HG03520 (cell line): ENCODE data around the gene CELF2.

Source experiments
- ATAC-seq: cut with Tn5 transposase; IDR thresholded peaks from one replicate; pipeline ENCODE4 v1.9.1; 2021; ENCODE audit warnings: mild to moderate bottlenecking, moderate library complexity; ENCODE audit not compliant: unreplicated experiment

CELF2 gene

DNA sequence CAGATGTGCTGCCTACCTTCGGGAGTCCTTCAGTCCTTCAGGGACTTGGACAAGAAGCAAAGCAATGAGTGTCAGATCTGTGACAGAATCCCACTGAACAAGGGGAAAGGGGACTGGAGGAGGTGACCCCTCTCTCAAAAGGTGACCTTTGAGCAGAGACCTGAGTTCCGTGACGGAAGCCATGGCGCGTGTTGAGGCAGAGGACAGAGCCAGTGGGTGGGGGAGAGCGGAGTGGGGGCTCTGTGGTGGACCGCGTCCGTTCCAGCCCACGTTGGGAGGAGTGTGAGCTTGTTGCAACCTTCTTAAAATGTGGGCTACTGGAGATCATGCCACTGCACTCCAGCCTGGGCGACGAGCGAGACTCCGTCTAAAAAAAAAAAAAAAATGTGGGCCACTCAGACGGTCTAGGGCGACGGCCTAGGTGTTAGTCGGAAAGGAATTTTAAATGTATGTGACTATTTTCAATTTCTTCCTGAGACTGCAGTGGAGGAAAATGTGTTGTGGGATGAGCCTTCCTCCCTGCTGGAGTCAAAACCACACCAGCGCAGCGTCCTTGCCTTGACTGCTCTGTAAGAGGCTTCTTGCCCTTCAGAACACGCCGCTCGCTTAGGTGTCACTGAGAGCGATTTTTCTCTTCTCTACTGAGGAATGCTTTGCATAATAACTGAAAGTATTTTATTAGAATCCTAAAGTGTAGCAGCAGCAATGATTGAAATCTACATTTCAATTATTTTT lies 272.7 kb downstream of the CELF2 start:
- no peak for ATAC-seq

DNA sequence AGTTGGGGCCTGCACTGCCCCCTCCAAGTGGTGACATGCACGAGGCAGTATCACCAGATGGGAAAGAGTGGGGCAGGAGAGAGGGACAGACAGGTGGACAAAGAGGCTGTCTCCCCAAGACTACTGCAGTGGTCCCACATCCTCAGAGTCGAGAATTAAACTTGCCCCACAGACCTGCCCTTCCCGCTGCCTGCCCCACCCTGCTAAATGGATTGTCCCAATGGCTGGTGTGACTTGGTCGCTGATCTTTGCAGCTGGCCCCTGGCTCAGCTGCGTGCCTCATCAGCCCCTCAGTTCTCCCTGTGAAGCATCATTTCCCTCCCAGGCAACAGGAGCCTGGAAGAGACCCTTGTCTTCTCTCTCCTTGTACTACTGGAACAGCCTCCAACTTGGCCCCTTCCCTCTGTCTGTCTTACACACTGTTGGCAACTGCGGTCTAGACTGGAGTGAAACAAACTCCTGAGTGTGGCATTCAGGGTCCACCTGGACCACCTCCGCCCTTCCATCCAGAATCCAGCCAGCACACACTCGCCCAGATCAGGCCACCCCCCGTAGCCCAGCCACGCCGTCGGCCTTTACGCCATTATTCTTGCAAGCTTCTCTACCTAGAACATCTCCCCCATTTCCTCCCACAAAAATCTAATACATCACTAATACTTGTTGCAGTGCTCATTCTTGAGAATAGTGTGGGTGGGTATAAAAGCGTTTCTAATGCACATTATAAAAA lies 275.1 kb downstream of the CELF2 start:
- ATAC-seq, result no peak

DNA sequence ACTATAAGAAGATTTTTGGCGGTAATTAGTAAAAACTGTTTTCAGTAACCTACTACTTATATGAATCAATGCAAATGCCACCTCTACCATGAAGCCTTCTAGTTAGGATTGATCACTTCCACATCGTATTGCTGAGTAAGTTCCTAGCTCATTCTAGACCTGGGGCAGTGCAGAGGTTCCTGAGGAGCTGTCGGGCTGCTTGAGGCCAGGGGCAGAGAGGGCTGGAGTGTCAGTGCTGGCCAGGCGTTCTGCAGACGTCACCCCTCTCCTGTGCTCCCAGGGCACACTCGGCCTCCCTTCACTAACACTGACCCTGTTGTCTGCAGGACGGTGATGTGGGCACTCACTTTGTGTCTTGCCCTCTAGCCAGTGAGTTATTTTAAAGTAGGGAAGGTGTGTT lies 275.7 kb downstream of the CELF2 start:
- ATAC-seq, result no peak

DNA sequence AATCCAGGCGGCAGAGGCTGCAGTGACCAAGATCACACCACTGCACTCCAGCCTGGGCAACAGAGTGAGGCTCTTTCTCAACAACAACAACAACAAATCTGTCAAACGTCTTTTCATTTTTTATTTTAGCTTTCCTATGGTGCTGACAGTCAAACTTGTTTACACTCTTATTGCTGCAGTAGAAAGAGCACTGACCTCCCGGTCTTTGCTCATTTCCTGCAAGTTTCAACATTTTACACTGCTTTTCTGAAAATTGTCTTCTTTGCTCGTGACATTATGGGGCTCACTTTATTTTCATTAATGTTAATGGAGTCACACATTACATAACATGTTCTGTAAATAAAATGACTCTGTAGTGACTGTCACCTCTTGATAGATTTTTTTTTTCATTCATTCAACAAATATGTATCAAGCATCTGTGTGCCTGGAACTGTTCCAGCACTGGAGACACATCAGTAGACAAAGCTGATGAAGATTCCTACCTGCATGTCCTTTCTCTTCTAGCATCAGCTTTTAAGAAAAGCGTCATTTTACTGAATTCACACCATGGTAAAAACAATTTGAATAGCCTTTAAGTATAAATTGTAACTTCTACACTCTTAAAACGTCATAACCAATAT lies 277.3 kb downstream of the CELF2 start:
- no peak for ATAC-seq

DNA sequence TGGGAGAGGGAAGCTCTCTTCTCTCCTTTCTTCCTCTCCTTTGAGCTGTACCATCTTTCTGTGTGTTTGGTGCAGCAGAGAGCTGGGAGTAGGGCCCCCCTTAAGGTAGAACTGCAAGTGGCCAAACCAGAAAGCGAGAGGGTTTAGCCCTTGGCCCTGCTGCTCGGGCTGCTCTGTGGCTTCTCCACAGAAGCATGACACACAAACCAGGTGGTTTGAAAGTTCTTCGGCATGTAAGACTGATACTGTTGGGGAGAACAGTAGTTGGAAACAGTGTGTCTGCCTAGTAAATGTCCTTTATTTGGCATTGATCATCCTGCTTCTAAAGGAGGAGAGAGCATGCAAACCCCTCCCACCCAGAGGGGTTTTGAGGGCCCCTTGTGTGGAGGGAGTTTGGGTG lies 277.8 kb downstream of the CELF2 start:
- ATAC-seq, result no peak

DNA sequence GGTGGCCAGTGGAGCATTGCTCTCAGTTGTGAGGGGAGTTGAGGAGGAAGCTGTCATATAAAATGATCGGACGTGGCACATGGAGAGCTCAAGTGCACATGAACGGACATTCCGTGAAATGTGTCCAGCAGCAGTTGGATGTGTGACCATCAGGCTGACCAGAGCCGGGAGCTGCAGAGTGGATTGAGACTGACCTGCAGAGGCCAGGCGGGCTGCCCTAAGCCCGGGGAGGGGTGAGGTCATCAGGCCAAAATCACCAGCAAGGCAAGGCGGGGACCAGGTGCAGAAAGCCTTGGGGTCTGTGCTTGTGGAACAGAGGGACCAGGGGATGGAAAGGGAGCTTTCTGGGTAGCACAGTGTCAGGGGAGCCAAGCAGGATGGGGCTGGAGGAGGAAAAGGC lies 279.5 kb downstream of the CELF2 start:
- no peak for ATAC-seq

DNA sequence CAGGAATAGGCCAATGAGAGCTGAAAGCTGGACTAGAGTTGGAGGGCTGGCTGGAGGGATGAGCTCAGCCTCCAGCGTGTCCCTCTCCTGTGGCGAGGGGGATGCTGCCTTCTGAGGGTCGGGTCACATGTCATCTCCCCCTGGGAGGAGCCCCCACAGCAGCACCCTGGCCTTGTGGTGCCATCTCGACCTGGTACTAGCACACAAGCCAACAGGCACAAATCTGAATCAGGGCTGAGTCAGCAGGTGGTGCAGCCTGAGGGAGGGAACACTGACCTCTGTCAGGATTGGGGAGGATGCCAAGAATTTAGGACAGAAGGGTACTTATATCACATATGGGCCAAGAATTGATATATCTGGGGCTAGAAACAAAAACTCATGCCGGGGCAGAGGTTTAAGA lies 280.4 kb downstream of the CELF2 start:
- ATAC-seq, result no peak

DNA sequence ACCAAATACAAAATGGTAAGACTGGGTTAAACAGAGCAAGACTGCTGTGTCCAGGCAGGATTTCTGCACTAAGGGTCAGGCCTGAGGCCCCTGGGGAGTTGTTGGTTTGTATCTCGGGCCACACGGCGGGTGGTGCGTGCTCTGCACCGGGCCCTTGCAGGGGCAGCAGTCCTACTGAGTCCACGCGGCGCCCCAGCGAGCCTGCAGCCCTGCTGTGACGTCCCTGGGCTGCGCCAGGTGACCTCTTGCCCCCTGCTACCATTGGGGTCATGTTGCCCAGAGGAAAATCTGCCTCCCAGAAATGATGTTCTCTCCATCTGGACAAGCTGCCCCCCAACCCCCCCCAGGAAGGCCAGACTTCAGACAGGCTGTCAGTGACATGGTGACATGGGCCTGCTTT lies 281.5 kb downstream of the CELF2 start:
- ATAC-seq, result no peak

DNA sequence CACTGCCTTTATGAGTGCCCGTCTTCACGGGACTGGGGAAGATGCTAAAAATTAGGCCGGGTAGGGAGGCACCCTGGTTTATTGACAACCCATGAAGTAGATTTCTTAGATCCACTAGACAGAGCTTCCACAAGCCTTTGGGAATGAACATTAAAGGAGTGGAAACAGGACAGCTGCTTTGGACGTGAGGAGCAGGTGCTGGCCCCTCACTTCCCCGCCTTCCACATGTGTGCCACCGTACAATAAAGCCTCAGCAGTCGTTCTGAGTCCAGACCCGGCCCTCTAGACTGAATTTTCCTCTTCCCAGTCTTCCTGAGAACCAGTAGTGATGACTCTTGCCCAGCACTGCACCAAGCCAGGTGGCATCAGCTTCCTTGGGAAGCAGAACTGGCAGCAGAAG lies 282.4 kb downstream of the CELF2 start:
- ATAC-seq, result no peak

DNA sequence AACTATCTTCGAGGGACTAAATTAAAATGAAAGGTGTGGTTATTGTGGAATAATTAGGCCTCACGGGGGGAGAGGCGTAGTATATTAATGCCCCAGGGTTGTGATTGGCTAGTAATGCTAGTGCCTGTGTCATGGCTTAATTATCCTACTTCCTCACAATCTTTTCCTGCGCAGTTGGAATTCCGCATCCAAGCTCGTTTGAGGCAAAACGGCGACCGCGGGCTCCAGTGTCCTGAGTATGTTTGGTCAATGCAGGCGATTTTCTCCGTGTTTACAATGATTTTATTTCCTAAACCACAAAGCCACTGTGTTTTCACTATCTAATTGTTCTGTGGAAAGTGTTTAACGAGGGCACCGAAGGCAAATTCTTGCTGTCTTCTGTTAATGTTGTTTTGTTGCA lies 282.9 kb downstream of the CELF2 start:
- ATAC-seq, result no peak

DNA sequence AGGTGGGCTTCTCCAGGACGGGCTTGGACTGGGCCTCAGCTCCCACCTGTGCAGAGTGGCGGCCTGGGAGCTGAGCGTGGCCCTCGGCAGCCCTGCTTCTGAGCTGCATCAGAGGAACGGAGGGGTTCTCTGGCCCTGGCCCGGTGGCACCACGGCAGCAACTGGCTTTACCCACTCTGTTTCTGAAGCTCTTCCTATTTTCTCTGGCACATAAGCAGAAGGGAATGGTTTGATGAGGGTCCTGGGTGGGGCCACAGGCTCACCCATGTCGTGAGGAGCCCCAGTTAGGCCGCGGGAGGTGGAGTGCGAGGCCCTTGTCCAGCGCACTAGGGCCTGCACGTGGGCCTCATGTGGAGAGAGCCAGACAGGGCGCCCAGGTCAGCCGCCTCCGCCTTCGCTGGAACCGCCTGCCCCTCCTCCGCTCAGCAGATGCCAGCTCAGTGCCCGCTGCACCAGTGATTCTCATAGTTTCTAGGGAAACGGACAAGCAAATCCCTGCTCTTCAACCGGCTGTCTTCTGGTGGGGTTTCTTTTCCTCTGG lies 284.0 kb downstream of the CELF2 start:
- no peak for ATAC-seq

DNA sequence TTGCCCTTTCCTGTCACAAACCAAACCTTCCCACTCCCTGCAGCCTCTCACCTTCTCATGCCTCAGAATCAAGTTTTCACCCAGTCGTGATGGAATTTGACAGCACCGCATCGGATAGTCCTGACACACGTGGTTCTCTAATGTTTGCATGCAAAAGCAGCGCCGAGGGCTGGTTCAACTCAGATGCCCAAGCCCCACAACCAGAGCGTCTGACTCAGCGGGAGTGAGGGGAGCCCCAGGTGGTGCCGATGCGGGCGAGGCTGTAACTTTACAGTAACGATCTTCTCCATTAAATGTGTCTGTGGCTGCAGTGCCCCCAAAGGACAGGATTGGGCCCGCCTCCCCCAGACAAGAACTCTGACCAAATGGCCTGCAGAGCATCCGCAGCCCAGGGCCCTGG lies 284.5 kb downstream of the CELF2 start:
- ATAC-seq, result no peak

DNA sequence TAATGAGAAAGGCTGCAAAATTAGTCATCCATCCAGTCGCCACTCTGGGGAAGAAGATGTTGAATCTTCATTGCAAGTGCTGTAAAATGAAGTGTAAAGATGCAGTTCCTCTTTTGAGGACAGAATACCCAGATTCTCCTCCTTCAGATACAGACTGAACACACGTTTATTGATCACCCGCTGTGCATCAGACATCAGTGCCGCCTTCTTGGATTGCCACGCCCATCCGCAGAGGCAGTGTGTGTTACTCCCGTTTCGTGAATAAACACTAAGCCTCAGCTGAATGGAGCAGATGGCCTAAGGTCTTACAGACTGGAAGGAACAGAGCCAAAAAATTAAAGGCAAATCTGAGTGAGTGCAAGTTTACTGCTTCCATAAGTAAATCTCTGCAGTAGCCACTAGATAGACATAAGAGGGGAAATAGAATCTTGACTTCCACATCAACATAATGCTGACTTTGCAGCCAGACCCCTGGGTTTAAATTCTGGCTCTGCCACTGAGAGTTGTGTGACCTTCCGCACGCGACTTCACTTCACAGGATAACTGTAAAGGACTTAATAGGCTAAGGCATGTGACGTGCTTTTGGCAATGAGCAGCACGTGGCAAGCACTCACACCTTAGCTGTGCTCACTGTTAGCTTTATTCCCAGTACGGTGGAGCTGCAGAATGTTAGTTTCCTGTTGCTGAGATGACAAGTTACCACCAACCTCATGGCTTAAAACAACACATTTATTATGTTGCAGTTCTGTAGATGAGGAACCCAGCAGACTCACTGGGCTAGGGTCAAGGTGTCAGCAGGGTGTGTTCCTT lies 285.9 kb downstream of the CELF2 start:
- no peak for ATAC-seq

DNA sequence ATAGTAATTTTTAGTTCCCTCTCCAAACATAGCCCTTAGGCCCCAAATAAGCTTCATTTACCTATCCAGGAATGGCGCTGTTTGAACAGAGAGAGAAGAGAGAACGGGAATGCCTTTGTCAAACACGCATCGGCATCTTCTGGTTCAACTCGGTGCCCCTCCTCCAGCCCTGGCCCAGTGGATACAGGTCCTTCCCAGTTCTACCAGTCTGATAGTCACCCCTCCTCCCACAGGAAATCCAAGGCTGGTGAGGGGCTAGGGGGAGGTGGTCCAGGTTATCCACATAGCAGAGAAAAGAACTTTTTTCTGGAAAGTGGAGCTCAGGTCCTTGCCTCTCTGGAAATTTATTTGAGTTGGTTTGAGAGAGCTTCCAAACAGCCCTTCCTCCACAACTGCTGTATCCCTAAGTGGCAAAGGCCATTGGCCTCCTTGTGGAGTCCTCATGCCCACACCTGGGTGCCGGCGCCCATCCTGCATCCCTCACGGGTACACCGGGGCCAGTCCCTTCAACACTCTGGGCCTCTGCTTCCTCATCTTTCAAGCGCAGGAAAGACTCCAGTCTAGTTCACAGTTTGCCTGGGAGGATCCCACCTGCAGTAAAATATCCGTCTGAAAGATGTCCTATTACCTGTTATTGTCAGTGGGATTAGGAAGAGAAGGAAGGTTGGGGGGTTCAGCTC lies 287.4 kb downstream of the CELF2 start:
- ATAC-seq, result no peak

DNA sequence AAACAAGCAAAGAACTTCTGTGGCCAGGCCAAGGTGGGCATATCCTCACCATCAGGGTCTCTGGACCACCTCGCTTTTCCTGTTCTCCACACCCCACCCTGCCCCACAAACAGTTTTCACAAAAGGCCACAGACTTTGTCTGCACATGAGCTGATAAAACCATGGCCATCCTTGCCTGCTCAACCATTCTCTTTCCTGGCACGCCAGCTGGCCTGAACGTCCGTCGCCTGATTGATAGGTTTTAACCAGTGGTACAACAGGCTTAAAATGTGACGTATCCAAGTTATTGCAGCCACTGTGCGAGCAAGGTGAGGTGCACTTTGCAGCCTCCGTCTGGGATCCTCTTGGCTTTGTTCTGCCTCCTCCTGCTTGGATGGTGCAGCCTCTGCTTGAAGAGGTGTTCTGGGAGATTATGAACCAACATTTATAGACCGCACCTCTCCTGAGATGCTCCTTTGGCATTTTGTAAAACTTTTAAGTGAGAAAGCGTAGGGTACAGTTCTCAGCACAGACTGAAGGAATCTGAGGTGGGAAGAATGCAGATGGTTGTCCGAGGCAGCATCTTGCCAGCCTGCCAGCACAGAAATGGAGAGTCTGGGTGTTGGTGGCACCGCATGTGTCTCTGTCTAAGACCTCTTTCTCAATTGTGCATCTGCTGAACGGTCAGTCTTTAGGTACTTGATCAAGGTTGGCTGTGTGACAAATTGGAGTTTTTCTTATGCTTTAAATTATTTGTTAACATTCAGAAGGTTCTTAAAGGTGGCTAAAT lies 288.3 kb downstream of the CELF2 start:
- no peak for ATAC-seq

DNA sequence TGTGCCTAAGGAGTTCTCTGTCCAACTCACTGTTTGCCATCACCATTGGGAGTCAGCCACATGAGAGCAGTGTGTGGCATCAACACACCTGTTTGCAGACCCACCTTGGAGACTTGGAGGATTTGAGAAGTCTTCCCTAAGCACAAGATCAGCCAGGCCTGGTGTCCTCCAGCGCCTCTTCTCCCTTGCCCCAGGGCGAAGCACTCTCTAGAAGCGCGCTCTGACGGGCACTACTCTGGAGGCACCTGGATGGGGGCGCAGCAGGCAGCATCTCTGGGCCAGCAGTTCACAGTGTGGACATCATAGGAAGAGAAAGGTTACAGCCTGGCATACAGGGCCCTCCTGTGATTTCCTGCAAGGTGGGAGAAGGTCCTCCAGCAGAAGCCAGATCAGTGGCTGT lies 289.3 kb downstream of the CELF2 start:
- no peak for ATAC-seq

DNA sequence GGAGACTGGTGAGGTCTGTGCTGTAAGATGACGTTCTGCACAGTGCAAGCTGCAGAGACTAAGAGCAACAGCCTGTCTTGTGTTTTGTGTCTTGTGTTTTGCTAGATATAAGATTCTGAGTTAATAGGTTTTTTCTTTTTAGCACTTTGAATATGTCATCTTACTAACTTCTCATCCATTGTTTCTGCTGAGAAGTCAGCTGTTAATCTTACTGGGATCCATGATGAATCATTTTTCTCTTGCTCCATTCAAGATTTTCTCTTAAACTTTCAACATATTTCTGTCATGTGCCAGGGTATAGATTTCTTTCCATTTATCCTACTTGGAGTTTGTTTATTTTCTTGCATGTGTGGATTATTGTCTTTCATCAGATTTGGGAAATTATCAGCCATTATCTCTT lies 290.3 kb downstream of the CELF2 start:
- ATAC-seq, result no peak

DNA sequence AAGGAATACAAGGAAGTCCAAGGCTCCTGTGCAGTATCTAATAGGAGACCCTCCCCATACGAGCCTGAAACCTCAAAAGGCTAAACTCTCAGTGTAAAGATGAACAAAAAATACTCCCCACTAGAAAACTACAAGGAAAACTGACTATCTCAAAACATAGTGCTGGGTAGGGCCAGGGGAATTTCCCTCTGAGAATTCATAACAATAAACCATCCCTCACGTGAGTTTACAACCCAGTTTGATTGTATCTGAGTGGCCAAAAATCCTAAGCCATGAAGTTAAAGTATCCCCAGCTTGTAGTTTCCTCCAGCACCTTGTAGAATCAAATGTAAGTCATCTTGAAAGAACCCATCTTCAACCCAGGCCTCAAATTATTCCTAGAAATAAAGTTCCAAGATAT lies 293.4 kb downstream of the CELF2 start:
- ATAC-seq, result no peak

DNA sequence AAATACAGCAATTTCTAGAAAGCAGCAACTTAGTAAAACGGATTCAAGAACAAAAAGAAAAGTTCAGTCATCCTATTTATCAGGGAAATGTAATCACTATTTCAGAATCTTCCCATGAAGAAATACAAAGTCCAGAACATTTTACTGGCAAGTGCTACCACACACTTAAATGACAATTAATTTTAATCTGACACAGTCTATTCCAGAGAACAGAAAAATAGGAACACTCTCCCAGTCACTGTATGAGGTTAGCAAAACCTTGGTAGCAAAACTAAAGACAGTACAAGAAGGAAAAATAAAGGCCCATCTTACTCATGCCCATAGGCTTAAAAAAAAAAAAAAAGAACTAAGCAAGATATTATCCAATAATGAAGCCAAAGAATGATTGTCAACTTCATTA lies 295.8 kb downstream of the CELF2 start:
- no peak for ATAC-seq
